ENCODE data around the gene ZNF584. TPM values are rescaled to one million over a fixed set of nuclear protein-coding genes. Genes with fewer than 3 reads are reported as not detected.

Gene ZNF584
- total and polyA plus RNA-seq, 2 experiments from 2014 or later: 2.3 to 8.1 TPM

GRCh38 chr19:58382997-58383603, 25.3 kb upstream of the ZNF584 start:
- DNase-seq (ENCODE audit: low spot score): no peak
- Histone ChIP-seq H3K4me2 (no peak overlapping the region), H3F3A (replicated peaks; ENCODE audit: low read depth) (peaks cover 16% of the 10 kb centered on the region), H3K27me3 (ENCODE audit: insufficient read depth) (no peaks in the 10 kb centered on the region), H3K4me3 (no peak overlapping the region), H3K79me2 (replicated peaks; ENCODE audit: insufficient read depth) (peaks cover 10% of the 10 kb centered on the region), H3K4me1 (ENCODE audit: insufficient read depth) (peaks cover 17% of the 10 kb centered on the region), H4K20me1 (replicated peaks; ENCODE audit: insufficient read depth) (peaks cover 9% of the 10 kb centered on the region), H3K36me3 (ENCODE audit: insufficient read depth) (no peaks in the 10 kb centered on the region), H3K27ac (ENCODE audit: low read depth) (no peak overlapping the region), H2AFZ (no peak overlapping the region), H3K9me2 (ENCODE audit: insufficient read depth) (no peaks in the 10 kb centered on the region)
- H3K4me3 Mint-ChIP-seq: no peak overlapping the region
- peaks cover 10% of the 10 kb centered on the region for H3K36me3 Mint-ChIP-seq (ENCODE audit: low read depth)
- H3K4me1 Mint-ChIP-seq: peaks cover 18% of the 10 kb centered on the region
- TF ChIP-seq ETS1 (IDR thresholded peaks at IDR 0.05) (no peak), POLR2AphosphoS5 (IDR thresholded peaks at IDR 0.05; ENCODE audit: low read depth) (no peak), NANOG (IDR thresholded peaks at IDR 0.05; ENCODE audit: borderline replicate concordance) (no peak), REST (IDR thresholded peaks at IDR 0.05; ENCODE audit: unreplicated experiment) (no peak), EZH2 (IDR thresholded peaks at IDR 0.05; ENCODE audit: low read depth, unreplicated experiment) (no peak), EZH2phosphoT487 (IDR thresholded peaks at IDR 0.05; ENCODE audit: unreplicated experiment) (no peak), ZNF331 (CRISPR knock-in tag; IDR thresholded peaks at IDR 0.05; ENCODE audit: low read depth) (no peak), ZNF462 (CRISPR knock-in tag; IDR thresholded peaks at IDR 0.05) (no peak), STAT1 (IDR thresholded peaks at IDR 0.05; ENCODE audit: unreplicated experiment) (no peak)
- peaks cover 35% of the 10 kb centered on the region for H3K27me3 Mint-ChIP-seq (ENCODE audit: insufficient read depth, low read depth, poor library complexity)
- no peak overlapping the region for H3K27ac Mint-ChIP-seq
- ATAC-seq: no peak
- H3K9me3 Mint-ChIP-seq: peaks cover 3% of the 10 kb centered on the region; the same call in 2 of the 3 replicates

All from GM23338 (cell line).